ENCODE results near the gene RAB40C.
A peak's percentile ranks its signal among the peaks of the same experiment; 100 is the strongest.

The RAB40C gene

GRCh38 chr16:608019-608418, 18.2 kb downstream of the RAB40C start:
- Histone ChIP-seq H3K4me1 (ENCODE audit: control extremely low read depth in 1 of 4, control insufficient read depth in 4 of 4, insufficient read depth in 4 of 4, low read length in 3 of 4) (no peaks in the 10 kb centered on the region), H3K4me3 (ENCODE audit: control insufficient read depth in 1 of 7, extremely low read depth in 1 of 7, insufficient read depth in 4 of 7, low read depth in 2 of 7, low read length in 6 of 7) (no peak overlapping the region), H3K27me3 (replicated peaks in 2 of 5; ENCODE audit: control insufficient read depth in 4 of 5, insufficient read depth in 5 of 5, low read length in 4 of 5) (no peaks in the 10 kb centered on the region), H3K27ac (ENCODE audit: insufficient read depth in 1 of 2, low read depth in 1 of 2, low read length in 2 of 2, poor library complexity in 1 of 2, severe bottlenecking in 2 of 2) (no peak overlapping the region), H3K36me3 (ENCODE audit: control insufficient read depth in 4 of 4, insufficient read depth in 4 of 4, low read length in 3 of 4) (peaks cover 0 to 6% (median 1%) of the 10 kb centered on the region in 4 experiments), H3K9me3 (ENCODE audit: control extremely low read depth in 1 of 5, control insufficient read depth in 4 of 5, insufficient read depth in 2 of 5, low read depth in 1 of 5, low read length in 4 of 5) (peaks cover 0 to 5% (median 3%) of the 10 kb centered on the region in 5 experiments)
- ChIA-PET CTCF (interaction anchor here (0.9 to 1.1 kb wide), 4 partner anchors 14 to 31 kb away, joined by 3 to 4 read pairs (median 3); no protein-coding TSS in a partner anchor), POLR2A (no interaction called here)
- 100% methylated on average over 5 of the region's 10 CpGs for WGBS (ENCODE audit: insufficient coverage)
- no peak for DNase-seq

GRCh38 chr16:609316-609715, 19.4 kb downstream of the RAB40C start:
- Histone ChIP-seq H3K9me3 (ENCODE audit: control extremely low read depth in 1 of 5, control insufficient read depth in 4 of 5, insufficient read depth in 2 of 5, low read depth in 1 of 5, low read length in 4 of 5) (peaks cover 0 to 5% (median 3%) of the 10 kb centered on the region in 5 experiments), H3K27ac (ENCODE audit: insufficient read depth in 1 of 2, low read depth in 1 of 2, low read length in 2 of 2, poor library complexity in 1 of 2, severe bottlenecking in 2 of 2) (no peak overlapping the region), H3K4me1 (ENCODE audit: control extremely low read depth in 1 of 4, control insufficient read depth in 4 of 4, insufficient read depth in 4 of 4, low read length in 3 of 4) (no peaks in the 10 kb centered on the region), H3K27me3 (replicated peaks in 2 of 5; ENCODE audit: control insufficient read depth in 4 of 5, insufficient read depth in 5 of 5, low read length in 4 of 5) (no peaks in the 10 kb centered on the region), H3K36me3 (ENCODE audit: control insufficient read depth in 4 of 4, insufficient read depth in 4 of 4, low read length in 3 of 4) (peaks cover 0 to 7% (median 2%) of the 10 kb centered on the region in 4 experiments), H3K4me3 (ENCODE audit: control insufficient read depth in 1 of 7, extremely low read depth in 1 of 7, insufficient read depth in 4 of 7, low read depth in 2 of 7, low read length in 6 of 7) (no peak overlapping the region)
- CTCF ChIA-PET = interaction anchor here (0.7 to 3.3 kb wide), 8 partner anchors 8 to 52 kb away, joined by 3 to 16 read pairs (median 4); no protein-coding TSS in a partner anchor
- WGBS (ENCODE audit: insufficient coverage) = 89% methylated on average over 9 of the region's 13 CpGs
- no peak for DNase-seq
- POLR2A ChIA-PET = no interaction called here

GRCh38 chr16:609984-610383, 20.1 kb downstream of the RAB40C start:
- Histone ChIP-seq H3K27ac (ENCODE audit: insufficient read depth in 1 of 2, low read depth in 1 of 2, low read length in 2 of 2, poor library complexity in 1 of 2, severe bottlenecking in 2 of 2) (no peak overlapping the region), H3K4me3 (ENCODE audit: control insufficient read depth in 1 of 7, extremely low read depth in 1 of 7, insufficient read depth in 4 of 7, low read depth in 2 of 7, low read length in 6 of 7) (no peak overlapping the region), H3K4me1 (ENCODE audit: control extremely low read depth in 1 of 4, control insufficient read depth in 4 of 4, insufficient read depth in 4 of 4, low read length in 3 of 4) (no peaks in the 10 kb centered on the region), H3K9me3 (ENCODE audit: control extremely low read depth in 1 of 5, control insufficient read depth in 4 of 5, insufficient read depth in 2 of 5, low read depth in 1 of 5, low read length in 4 of 5) (peaks cover 0 to 5% (median 2%) of the 10 kb centered on the region in 5 experiments), H3K36me3 (ENCODE audit: control insufficient read depth in 4 of 4, insufficient read depth in 4 of 4, low read length in 3 of 4) (peaks cover 0 to 7% (median 1%) of the 10 kb centered on the region in 4 experiments), H3K27me3 (replicated peaks in 2 of 5; ENCODE audit: control insufficient read depth in 4 of 5, insufficient read depth in 5 of 5, low read length in 4 of 5) (no peaks in the 10 kb centered on the region)
- CTCF ChIA-PET = interaction anchor here (0.5 to 3.3 kb wide), 6 partner anchors 9 to 109 kb away, joined by 3 to 16 read pairs (median 4); no protein-coding TSS in a partner anchor
- no peak for DNase-seq
- 94% methylated on average over 13 of the region's 14 CpGs for WGBS (ENCODE audit: insufficient coverage)
- POLR2A ChIA-PET = no interaction called here

GRCh38 chr16:610513-611381, 20.9 kb downstream of the RAB40C start:
- DNase-seq = peak; percentile 36 to 65 (median 59)
- CTCF ChIA-PET = interaction anchor here (0.5 to 3.3 kb wide), 6 partner anchors 10 to 110 kb away, joined by 3 to 16 read pairs (median 4); no protein-coding TSS in a partner anchor
- Histone ChIP-seq H3K4me3 (ENCODE audit: control insufficient read depth in 1 of 7, extremely low read depth in 1 of 7, insufficient read depth in 4 of 7, low read depth in 2 of 7, low read length in 6 of 7) (no peak overlapping the region), H3K27me3 (replicated peaks in 2 of 5; ENCODE audit: control insufficient read depth in 4 of 5, insufficient read depth in 5 of 5, low read length in 4 of 5) (no peaks in the 10 kb centered on the region), H3K27ac (ENCODE audit: insufficient read depth in 1 of 2, low read depth in 1 of 2, low read length in 2 of 2, poor library complexity in 1 of 2, severe bottlenecking in 2 of 2) (no peak overlapping the region), H3K36me3 (ENCODE audit: control insufficient read depth in 4 of 4, insufficient read depth in 4 of 4, low read length in 3 of 4) (peaks cover 0 to 7% (median 0%) of the 10 kb centered on the region in 4 experiments), H3K4me1 (ENCODE audit: control extremely low read depth in 1 of 4, control insufficient read depth in 4 of 4, insufficient read depth in 4 of 4, low read length in 3 of 4) (no peaks in the 10 kb centered on the region), H3K9me3 (ENCODE audit: control extremely low read depth in 1 of 5, control insufficient read depth in 4 of 5, insufficient read depth in 2 of 5, low read depth in 1 of 5, low read length in 4 of 5) (no peaks in the 10 kb centered on the region)
- WGBS (ENCODE audit: insufficient coverage) = 74% methylated on average over 23 of the region's 28 CpGs
- POLR2A ChIA-PET = no interaction called here

DNA sequence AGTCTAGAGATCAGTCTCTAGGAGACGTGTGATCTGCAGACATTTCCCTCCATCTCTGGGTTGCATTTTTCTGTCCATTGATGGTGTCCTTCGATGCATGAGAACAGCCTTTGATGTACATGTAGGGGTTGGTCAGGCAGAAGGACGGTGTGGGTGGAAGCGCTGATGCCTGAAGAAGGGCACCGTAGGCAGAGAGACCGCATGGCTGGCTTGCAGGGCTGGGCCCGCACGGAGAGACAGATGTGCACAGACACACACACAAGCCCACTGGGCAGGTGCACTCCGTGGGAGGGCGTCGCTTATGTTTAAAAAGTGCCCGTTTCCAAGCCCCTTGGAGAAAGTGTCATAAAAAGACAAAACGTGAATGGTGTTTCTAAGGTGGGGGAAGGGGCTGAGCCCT, 25.3 kb downstream of the RAB40C start:
- no peaks in the 10 kb centered on the region for H3K9me3 ChIP-seq (ENCODE audit: control extremely low read depth in 1 of 5, control insufficient read depth in 4 of 5, insufficient read depth in 2 of 5, low read depth in 1 of 5, low read length in 4 of 5)
- no peaks in the 10 kb centered on the region for H3K27me3 ChIP-seq (replicated peaks in 2 of 5; ENCODE audit: control insufficient read depth in 4 of 5, insufficient read depth in 5 of 5, low read length in 4 of 5)
- H3K27ac ChIP-seq (ENCODE audit: insufficient read depth in 1 of 2, low read depth in 1 of 2, low read length in 2 of 2, poor library complexity in 1 of 2, severe bottlenecking in 2 of 2) = no peak overlapping the region
- no peaks in the 10 kb centered on the region for H3K4me1 ChIP-seq (ENCODE audit: control extremely low read depth in 1 of 4, control insufficient read depth in 4 of 4, insufficient read depth in 4 of 4, low read length in 3 of 4)
- ChIA-PET POLR2A (no interaction called here), CTCF (no interaction called here)
- no peak for DNase-seq
- no peak overlapping the region for H3K4me3 ChIP-seq (ENCODE audit: control insufficient read depth in 1 of 7, extremely low read depth in 1 of 7, insufficient read depth in 4 of 7, low read depth in 2 of 7, low read length in 6 of 7)
- peaks cover 0 to 9% (median 2%) of the 10 kb centered on the region in 4 experiments for H3K36me3 ChIP-seq (ENCODE audit: control insufficient read depth in 4 of 4, insufficient read depth in 4 of 4, low read length in 3 of 4)
- WGBS (ENCODE audit: insufficient coverage) = 94% methylated on average over 12 of the region's 13 CpGs

DNA sequence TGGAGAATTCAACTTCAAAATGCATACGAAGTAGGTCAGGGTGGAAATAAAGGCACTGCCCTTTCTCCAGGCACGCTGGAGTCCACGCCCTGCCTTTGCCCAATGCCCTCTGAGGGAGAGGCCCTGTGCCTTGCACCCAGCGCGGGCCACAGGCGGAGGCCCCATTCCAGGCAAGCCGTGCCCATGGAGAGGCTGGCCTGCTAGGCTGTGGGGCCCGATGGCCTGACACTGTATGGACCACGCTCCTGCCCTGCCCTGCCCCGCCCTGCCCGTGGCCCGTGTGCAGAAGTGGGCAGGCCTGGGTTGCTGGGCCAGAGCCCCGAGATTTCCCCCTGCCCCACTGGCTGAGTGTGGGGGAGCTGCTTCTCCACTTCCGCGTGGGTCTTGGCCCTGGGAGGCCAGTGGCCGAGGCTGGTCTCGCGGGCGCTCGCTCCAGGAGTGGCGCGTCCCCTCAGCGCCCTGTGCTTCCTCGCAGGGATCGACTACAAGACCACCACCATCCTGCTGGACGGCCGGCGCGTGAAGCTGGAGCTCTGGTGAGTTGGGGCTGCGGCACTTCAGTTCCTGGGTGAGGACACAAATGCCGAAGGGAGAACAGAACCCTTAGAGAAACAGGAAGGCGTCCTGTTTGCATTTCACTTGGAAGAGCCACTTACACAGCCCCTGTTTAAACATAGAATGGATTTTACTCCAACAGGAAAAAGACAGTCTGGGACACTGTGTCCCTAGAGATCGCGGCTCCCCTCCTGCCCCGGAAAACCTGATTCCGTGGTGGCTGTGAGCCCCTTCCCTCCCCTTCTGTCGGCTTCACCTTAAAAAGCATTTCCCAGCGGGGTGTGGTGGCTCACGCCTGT, 27.1 kb downstream of the RAB40C start:
- 98% methylated on average over 38 of the region's 39 CpGs for WGBS (ENCODE audit: insufficient coverage)
- no peak overlapping the region for H3K27ac ChIP-seq (ENCODE audit: insufficient read depth in 1 of 2, low read depth in 1 of 2, low read length in 2 of 2, poor library complexity in 1 of 2, severe bottlenecking in 2 of 2)
- DNase-seq = no peak
- no peaks in the 10 kb centered on the region for H3K9me3 ChIP-seq (ENCODE audit: control extremely low read depth in 1 of 5, control insufficient read depth in 4 of 5, insufficient read depth in 2 of 5, low read depth in 1 of 5, low read length in 4 of 5)
- H3K36me3 ChIP-seq (ENCODE audit: control insufficient read depth in 4 of 4, insufficient read depth in 4 of 4, low read length in 3 of 4) = peaks cover 0 to 11% (median 4%) of the 10 kb centered on the region in 4 experiments
- no peaks in the 10 kb centered on the region for H3K27me3 ChIP-seq (replicated peaks in 2 of 5; ENCODE audit: control insufficient read depth in 4 of 5, insufficient read depth in 5 of 5, low read length in 4 of 5)
- H3K4me1 ChIP-seq (ENCODE audit: control extremely low read depth in 1 of 4, control insufficient read depth in 4 of 4, insufficient read depth in 4 of 4, low read length in 3 of 4) = no peaks in the 10 kb centered on the region
- ChIA-PET CTCF (no interaction called here), POLR2A (no interaction called here)
- no peak overlapping the region for H3K4me3 ChIP-seq (ENCODE audit: control insufficient read depth in 1 of 7, extremely low read depth in 1 of 7, insufficient read depth in 4 of 7, low read depth in 2 of 7, low read length in 6 of 7)

Measured in common myeloid progenitor, CD34-positive (primary cell).